Embryonic facial prominence (tissue), 1 donor: ENCODE measurements around the gene HDGFL2.
A peak's percentile ranks its signal among the peaks of the same experiment; 100 is the strongest.

Experiments
- DNase-seq: peaks from one replicate; pipeline ENCODE4 v3.0.0-alpha.2; 2016; ENCODE audit errors: extremely low spot score

Gene HDGFL2

DNA sequence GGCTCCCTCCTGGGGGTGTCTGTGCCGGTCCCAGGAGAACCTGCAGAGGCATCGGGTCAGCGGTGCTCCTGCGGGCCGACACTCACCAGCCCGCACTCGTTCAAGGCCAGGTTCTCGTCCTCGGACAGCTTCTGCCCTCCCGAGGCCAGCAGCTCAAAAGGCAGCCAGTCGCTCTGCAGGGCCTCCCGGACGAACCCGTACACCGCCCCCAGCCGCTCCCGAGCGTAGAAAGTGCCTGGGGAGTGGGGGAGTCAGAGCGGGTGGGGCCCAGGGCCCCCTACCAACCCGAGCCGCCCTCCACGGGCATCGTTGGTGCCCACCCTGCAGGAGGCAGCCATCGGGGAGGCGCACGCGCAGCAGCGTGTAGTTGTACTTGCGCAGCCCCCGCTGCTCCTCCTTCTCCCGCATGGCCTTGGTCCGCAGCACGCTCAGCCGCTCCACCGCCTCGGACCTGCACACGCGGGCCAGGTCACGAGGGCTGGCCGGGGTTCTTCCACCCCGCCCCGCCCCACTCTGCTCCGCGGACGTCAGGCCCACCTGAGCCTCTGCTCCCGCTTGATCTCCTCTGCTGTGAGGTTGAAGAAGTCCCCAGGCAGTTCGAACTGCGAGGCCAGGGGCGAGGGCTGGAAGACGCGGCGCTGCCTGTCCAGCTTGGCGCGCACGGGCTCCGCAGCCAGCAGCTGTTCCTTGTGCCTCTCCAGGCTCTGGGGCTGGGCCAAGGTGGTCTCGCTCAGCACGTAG lies 26.0 kb upstream of the HDGFL2 start:
- no peak for DNase-seq

- no peak for DNase-seq
These were observed 25.3 kb upstream of the HDGFL2 start for GRCh38 chr19:4446704-4447200.

- DNase-seq = no peak
These were observed 24.6 kb upstream of the HDGFL2 start for GRCh38 chr19:4447327-4448146.

DNA sequence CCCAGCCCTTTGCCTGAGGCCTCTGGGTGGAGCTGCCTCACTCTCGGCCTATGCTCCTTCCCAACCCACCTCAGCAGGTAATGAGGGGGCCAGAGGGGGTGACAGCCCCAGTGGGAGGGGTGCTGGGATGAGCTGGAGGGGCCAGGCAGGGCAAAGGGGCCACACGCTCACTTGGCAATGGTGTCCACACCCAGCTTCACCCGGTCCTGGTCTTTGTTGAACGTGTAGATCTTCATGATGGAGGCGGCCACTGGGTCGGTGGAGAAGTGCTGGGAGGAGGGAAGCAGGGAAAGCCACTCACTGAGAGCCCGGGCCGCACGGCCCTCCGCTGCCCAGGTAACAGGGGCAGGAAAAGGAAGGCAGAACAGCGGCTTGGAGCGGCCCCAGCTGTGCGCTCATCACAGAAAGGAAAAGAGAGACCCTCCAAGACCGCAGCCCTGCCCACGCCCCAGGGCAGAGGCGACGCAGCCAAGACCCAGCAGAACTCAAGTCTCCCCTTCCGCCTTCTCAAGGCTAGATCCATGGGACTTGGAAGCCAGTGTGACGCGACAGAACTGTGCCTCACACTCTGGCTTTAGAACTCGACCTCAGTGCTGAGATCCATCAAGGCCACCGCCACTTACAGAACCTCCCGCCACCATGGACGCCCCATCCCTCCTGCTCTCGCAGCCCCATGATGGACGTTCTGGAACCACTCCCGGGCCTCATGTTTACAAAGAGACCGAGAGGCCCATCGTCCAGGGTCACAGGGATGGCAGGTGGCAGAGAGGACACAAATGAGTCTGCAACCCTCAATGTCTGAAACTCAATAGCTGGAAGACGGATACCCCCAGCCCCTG lies 23.7 kb upstream of the HDGFL2 start:
- no peak for DNase-seq

DNA sequence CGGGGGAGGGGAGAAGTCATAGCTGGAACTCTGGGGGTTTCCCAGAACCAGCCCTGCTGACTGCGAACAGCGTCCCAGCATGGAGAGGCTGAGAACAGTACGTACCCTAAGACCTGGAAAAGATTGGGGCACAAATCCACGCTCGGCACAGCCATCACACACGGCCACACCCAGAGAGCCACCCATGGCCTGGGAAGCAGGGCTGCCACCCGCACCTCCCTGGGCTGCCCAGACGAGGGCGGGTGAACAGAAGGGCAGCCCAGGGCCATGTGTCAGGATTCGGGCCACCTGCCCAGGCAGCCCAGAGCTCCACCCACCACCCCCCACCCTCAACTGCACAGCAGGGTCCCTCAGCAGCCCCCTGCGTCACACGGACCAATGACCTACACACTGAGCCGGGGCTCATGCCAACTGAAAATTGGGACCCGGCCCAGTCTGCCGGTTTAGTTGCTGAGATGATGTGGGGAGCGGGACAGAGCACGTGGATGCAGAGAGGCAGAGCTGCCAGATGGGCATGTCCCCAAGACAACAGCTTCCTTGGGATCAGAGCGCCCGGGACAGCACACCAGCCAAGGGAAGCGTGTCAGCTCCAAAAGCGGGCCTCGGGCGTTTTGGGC lies 23.0 kb upstream of the HDGFL2 start:
- no peak for DNase-seq

GRCh38 chr19:4449639-4450028 lies 22.5 kb upstream of the HDGFL2 start:
- DNase-seq = no peak

DNA sequence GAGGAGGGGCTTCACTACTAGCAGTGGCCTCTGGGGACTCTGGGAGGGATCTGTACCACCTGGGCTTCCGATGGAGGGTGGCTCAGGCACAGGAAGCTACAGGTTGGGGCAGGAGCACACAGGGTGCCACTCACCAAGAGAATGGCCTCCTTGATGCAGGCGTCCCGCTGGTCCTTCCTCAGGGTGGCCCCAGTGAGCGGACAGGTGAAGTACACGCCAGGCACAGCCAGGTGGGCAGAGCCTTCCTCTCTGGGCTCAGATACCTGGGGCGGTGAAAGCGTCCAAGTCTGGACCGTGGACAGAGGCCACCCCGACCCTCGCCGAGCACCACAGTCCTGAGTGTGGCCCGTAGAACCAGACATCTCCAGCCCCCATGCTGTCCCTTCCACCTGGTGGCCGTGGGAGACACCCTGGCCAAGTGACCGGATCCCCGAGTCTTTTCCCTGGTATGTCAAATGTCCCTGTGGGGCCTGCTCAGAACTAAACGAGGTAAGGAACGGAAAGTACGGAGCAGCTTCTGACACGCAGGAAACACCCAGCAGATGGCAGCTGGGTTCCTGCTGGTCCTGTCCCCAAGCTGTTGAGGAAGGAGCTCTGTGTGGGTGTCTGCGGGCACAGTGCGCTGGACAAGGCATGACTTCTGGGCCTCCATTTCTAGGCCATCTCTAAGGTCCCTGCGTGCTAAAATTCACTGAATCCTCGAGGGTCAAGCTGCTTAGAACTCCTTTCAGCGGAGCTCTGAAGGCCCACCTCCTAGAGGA lies 19.7 kb upstream of the HDGFL2 start:
- DNase-seq = no peak

DNA sequence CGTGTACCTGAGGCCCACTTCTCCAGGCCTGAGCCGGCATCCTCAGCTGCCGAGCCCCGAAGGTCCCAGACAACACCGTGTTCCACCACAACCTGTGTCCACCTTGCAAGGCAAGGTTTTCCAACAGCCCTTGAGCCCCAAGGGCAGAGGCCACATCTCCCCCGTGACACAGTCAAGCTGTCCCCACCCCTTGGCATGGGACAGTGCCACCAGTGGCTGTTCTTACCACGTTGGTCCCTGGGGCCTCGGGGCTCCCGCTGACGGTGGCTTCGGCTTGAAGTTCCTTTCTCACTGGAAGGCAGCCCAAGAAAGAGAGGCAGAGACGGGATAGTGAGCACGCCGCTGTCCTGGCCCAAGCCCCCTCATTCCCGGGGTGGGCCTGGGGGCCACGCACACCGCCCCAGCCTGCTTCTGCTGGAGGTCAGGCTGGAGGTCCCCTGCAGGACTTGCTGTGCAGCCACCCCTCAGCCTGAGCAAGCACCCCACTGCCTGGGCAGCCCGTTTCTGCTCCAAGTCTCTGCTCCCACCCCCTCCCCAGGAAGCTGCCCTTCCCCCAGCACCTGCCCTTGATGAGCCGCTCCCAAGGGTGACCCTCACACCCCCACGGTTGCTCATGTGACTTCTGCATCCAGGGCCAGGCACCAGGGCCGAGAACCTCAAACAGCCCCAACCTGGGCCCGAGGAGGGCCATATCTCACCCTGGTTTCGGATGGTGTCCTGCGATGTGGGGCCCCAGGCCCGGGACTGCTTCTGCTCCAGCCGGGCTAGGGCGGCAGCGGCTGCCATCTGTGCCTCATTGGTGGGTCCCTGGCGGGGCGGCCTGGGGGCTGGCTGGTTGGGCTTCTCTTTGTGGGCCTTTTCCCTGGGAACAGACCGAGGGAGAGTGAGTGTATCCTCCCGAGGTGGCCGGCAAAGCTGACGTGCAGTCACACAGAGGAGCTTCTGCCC lies 18.6 kb upstream of the HDGFL2 start:
- no peak for DNase-seq

DNA sequence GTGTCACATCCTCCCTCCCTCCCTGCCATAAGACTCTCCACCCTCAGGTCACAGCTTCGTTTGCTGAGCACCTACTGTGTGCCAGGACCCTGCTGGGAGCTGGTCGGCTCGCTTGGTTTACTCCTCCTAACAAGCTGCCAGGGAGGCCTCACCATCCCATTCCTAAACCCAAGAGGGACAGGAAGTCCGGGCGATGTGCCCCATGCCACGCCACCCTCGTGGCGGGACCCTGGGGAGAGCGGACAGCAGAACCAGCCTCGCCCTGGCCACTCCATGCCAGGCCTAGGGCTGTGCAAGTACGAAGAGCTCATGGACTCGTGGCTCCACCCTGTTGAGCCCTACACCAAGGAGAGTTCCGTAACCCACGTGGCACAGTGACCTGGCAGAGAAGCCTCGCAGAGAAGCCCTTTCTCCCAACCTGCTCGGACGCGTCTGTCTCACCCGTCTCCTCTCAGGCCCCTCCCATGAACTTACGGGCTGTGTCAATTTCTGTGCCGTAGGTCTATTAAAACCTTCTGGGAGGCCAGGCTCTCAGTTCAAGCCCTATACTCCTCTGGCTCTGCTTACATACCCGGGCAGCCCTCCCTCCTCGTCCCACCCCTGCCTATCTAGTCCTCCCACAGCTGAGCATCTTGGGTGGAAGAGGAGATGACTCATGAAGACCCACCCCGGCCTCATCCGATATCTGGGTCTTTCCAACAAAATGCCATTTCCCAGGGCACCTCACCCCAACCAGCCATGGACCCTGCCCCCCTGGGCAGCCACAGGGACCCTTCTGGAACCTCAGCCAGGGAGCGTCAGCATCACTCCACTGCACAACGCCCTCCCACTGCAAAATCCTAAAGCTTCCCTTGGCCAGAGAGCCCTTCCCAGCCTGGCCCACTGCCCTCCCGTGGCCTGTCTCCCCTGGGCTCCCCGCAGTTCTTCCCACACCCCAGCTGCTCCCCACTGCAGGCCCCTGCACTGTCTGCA lies 17.1 kb upstream of the HDGFL2 start:
- DNase-seq = no peak

GRCh38 chr19:4455719-4456475 lies 16.2 kb upstream of the HDGFL2 start:
- DNase-seq = no peak

- DNase-seq = peak; percentile 42
These were observed 15.6 kb upstream of the HDGFL2 start for GRCh38 chr19:4456476-4456842.

DNA sequence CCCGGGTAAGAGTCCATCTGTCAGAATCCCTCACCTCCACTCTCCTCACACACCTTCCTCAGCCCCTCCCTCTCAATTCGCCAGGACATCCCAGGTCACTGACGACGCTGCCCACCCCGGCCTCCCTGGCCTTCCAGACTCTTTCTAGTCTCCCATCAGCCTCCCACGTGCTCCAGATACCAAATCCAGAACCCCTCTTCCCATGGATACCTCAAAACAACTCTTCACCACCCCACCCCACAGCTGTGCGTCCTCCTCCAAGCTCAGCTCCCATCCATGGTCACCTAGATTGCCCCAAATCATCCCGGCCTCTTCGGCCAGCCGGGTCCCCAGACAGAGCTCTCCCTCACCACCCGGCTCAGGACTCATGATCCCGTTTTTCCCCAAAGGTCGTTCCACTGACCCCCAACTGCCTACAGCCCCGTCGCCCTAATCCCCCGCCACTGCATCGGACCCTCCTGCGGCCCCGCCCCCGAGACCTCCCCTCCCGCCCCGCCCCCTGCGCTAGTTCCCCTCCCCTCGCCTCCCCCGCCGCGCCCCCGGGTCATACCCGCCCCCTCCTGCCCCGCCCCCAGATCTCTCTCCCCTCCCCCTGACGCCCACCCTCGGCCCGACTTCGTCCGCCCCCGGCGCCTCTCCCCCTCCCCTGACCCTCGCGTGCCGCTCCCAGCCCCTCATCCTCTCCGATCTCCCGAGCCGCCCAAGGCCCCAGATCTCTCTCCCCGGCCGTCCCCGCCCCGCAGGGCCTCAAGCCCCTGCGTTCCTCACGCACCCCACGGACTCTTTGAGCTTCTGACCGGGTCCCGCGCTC lies 15.0 kb upstream of the HDGFL2 start:
- DNase-seq = peak; percentile 40

GRCh38 chr19:4457654-4458395 lies 14.3 kb upstream of the HDGFL2 start, which contains the start of gene UBXN6:
TSS of gene UBXN6 (minus strand) at chr19:4457794. CDS start at chr19:4457697, 97 bp downstream.
- peak; percentile 97 for DNase-seq

- DNase-seq = no peak
These were observed 7.1 kb upstream of the HDGFL2 start for GRCh38 chr19:4464815-4465581.

- DNase-seq = no peak
These were observed 4.3 kb upstream of the HDGFL2 start for GRCh38 chr19:4467835-4468234.
